Measurements from ENCODE around the gene OSTM1.

The OSTM1 gene

DNA sequence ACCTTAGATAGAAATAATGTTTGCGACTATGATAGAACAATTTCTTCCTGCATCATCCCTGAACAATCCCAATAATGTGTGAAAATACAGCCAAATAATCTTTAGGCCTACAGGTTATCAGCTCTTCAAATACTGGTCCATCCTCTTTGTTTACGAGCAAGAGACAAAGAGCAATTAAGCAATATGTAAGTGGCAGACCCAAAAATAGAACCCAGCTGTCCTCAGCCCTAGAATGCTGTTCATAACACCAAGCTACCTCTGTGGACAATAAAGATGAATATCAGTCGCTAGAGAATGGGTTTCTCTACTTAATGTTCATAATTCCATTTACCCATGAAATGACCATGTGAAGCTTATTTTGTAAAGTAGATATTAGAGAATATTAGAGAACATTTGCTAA is 28.4 kb upstream of the OSTM1 start:
- no peak for DNase-seq (ENCODE audit: low read depth in 2 of 3, low spot score in 2 of 3)

GRCh38 chr6:108100003-108100402 is 25.5 kb upstream of the OSTM1 start:
- DNase-seq (ENCODE audit: low read depth in 2 of 3, low spot score in 2 of 3): no peak

DNA sequence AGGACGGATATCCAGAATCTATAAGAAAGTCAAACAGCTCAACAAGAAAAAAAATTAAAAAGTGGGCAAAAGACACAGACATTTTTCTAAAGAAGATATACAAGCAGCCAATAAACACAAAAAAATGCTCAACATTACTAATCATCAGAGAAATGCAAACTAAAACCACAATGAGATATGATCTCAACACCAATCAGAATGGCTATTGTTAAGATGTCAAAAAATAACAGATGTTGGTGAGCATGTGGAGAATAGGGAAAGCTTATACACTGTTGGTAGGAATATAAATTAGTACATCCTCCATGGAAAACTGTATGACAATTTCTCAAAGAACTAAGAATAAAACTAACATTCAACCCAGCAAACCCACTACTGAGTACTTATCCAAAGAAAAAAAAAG is 23.3 kb upstream of the OSTM1 start:
- DNase-seq (ENCODE audit: low read depth in 2 of 3, low spot score in 2 of 3): no peak

- no peak for DNase-seq (ENCODE audit: low read depth in 2 of 3, low spot score in 2 of 3)
These were observed 19.3 kb upstream of the OSTM1 start for GRCh38 chr6:108093781-108094300.

GRCh38 chr6:108091288-108091687 is 16.7 kb upstream of the OSTM1 start:
- DNase-seq (ENCODE audit: low read depth in 2 of 3, low spot score in 2 of 3): no peak

- DNase-seq (ENCODE audit: low read depth in 2 of 3, low spot score in 2 of 3): no peak
These were observed 8.8 kb upstream of the OSTM1 start for GRCh38 chr6:108083349-108083748.

DNA sequence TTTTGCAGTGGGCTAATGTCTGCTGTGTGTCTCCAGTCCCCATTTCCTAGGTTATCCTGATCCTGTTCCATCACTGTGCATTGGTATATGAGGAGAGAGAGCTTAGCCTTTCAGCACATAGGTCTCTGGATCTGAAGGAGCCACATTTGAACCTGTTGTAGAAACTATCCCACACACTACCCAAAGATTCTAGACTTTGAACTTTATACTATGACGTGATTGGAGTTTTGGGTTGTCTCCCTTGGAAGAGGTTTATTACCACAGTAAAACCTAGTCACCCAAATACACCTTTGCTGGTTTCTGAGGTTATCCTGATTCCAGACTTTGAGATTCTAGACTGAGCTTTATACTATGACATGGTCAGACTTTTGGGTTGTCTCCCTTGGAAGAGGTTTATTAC is 8.0 kb upstream of the OSTM1 start:
- no peak for DNase-seq (ENCODE audit: low read depth in 2 of 3, low spot score in 2 of 3)

DNA sequence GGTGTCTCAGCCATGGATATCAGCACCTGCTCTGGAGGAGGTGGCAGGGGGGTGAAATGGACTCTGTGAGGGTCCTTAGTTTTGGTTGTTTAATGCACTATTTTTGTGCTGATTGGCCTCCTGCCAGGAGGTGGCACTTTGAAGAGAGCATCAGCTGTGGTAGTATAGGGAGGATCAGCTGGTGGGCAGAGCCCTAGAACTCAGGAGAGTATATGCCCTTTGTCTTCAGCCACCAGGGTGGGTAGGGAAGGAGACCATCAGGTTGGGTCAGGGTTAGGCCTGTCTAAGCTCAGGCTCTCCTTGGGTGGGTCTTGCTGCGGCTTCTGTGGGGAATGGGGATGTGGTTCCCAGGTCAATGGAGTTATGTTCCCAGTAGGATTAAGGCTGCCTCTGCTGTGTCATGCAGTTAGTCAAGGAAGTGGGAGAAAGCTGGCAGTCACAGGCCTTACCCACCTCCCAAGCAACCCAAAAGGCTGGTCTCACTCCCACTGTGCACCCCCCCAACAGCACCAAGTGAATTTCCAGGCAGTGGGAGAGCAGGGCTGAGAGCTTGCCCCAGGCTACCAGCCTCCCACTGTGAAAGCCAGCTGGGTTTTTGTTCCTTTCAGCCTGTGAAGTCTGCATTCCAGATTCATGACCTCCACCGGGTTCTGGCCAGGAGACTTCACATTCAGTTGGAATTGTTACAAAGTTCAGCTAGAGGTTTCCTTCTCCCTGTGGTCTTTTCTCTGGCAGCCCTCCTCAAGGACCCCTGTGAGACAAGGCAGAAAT is 5.7 kb upstream of the OSTM1 start:
- DNase-seq (ENCODE audit: low read depth in 2 of 3, low spot score in 2 of 3): no peak

- DNase-seq (ENCODE audit: low read depth in 2 of 3, low spot score in 2 of 3): no peak
These were observed 3.6 kb upstream of the OSTM1 start for GRCh38 chr6:108078191-108078590.

DNA sequence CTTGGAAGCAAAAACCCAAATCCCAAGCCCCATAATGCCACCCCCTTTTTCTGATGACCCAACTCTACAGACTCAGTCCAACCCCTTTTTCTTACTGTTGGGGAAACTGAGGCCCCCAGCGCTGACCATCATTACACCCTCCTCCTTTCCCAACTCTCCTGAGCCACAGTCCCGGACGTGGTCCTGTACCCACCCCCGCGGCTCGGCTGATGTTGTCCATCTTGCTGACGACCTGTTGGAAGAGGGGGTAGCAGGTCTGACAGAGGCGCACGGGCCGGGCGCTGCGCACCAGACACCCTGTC is 533 bp downstream of the OSTM1 start:
- no peak for DNase-seq (ENCODE audit: low read depth in 2 of 3, low spot score in 2 of 3)

DNA sequence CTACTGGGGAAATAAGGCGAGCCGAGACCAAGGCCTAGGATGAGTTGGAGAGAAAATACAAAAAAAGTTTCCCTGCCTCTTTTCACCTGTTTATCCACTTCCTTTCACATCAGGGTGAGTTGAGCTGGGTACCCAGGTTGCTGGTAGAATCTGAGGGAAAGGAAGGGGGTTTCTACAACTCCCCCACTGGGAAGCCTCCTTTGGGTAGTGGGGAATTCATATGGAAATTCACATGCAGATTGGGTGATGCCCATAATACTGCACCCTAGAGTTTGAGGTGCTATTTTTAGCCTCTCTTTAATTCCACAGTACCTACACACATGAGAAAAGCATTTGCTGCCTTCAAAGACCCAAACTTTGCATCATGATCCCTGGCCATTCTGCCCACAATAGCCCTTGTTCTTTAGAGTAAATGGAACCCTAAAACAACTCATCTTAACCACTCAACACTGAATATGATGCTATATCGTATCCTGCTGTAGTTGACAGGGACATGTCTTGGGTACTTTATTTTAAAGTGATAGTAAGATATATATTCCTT is 2.7 kb downstream of the OSTM1 start:
- no peak for DNase-seq (ENCODE audit: low read depth in 2 of 3, low spot score in 2 of 3)

- DNase-seq (ENCODE audit: low read depth in 2 of 3, low spot score in 2 of 3): no peak
These were observed 5.9 kb downstream of the OSTM1 start for GRCh38 chr6:108068618-108069017.

- no peak for DNase-seq (ENCODE audit: low read depth in 2 of 3, low spot score in 2 of 3)
These were observed 6.4 kb downstream of the OSTM1 start for GRCh38 chr6:108068182-108068581.

DNA sequence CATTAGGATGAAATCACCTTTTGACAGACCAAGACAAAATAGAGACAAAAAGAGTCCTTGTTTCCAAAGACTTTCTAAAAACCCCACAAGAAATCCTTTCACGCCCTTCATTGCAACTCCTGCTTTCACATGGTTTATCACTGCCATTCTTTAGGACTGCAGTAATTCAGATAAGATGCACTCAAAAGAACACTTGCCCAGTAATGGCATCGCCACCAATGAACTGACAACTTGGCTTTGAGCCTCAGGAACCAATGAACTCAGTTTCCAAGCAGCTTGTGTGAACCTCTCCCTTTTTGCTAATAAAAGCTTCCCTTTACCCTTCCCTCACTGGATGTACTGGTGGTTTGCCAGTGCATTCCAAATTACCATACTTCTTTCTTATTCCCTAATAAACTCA is 21.8 kb downstream of the OSTM1 start:
- no peak for DNase-seq (ENCODE audit: low read depth in 2 of 3, low spot score in 2 of 3)

DNA sequence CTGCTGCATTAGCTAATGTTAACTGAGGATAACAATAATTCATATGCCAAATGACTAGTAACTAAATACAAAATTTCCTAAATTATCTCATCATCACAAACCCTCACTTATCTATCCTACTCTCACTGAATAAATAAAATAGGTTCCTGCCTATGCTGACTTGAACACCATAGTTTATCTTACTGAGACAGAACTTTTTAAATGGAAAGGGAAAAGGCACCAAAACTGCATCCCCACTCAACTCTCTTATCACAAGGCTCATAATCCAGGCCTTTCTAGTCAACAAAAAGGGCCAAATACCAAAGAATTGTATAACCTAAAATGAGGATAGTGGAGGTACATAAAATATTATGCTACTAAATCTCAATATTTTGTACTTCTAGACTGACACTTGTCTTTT is 23.1 kb downstream of the OSTM1 start:
- DNase-seq (ENCODE audit: low read depth in 2 of 3, low spot score in 2 of 3): no peak

DNA sequence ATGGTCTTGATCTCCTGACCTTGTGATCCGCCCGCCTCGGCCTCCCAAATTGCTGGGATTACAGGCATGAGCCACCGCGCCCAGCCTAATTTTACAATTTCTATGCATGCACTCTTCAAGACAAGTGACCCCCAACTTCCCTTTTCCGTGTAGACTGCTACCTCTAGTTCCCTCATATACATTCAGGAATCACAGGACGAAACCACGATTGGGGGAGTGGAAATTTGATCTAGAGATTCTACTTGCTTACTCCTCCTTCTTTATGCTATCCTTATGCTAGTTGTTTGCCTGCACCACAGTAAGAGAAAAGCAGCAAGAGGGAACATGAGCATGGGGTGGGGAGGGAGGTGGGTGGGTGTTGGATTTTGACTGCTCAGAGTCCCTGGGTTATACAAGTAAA is 34.9 kb downstream of the OSTM1 start:
- DNase-seq (ENCODE audit: low read depth in 2 of 3, low spot score in 2 of 3): no peak

DNA sequence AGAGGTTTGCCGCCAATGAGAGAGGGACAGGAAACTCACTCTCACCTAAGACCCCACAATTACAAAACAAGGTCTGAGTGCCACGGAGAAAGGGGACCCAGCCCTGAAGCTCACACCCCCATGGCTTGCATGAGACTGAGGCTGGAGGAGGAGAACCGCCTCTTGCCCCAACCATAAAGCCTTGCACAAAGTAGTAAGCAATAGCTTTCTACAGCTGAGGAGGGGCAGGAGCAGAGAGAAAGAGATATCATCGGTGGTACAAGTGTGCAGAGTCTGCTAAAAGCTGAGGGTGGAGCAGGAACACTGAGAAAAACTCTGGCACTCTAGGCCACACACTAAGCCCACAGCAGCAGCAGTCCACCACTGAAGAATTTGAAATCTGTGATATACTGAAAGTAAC is 37.7 kb downstream of the OSTM1 start:
- no peak for DNase-seq (ENCODE audit: low read depth in 2 of 3, low spot score in 2 of 3)

- DNase-seq (ENCODE audit: low read depth in 2 of 3, low spot score in 2 of 3): no peak
These were observed 42.6 kb downstream of the OSTM1 start for GRCh38 chr6:108031968-108032367.

- DNase-seq (ENCODE audit: low read depth in 2 of 3, low spot score in 2 of 3): no peak
These were observed 44.3 kb downstream of the OSTM1 start for GRCh38 chr6:108030211-108030610.

GRCh38 chr6:108029226-108029921 is 45.2 kb downstream of the OSTM1 start:
- no peak for DNase-seq (ENCODE audit: low read depth in 2 of 3, low spot score in 2 of 3)

- DNase-seq (ENCODE audit: low read depth in 2 of 3, low spot score in 2 of 3): no peak
These were observed 46.9 kb downstream of the OSTM1 start for GRCh38 chr6:108027594-108027993.

GRCh38 chr6:108027056-108027455 is 47.5 kb downstream of the OSTM1 start:
- DNase-seq (ENCODE audit: low read depth in 2 of 3, low spot score in 2 of 3): no peak

All from activated CD8-positive, alpha-beta memory T cell treated with anti-CD3 and anti-CD28 coated beads for 48 hours (primary cell).